PC-9 (cell line): ENCODE measurements around the gene SAMD7.

Experiments
- EZH2 ChIP-seq: fragments of 200-600 bp; sonication (generic); IDR thresholded peaks from 2 replicates; pipeline ENCODE4 v1.8.0; 2017; ENCODE audit warnings: antibody characterized with exemption, low read depth
- TF ChIP-seq, protein P1 (sequence below): fragments of 200-600 bp; sonication (generic); conservative IDR thresholded peaks from 2 replicates; pipeline ENCODE4 v1.6.1; 2017; ENCODE audit warnings: mixed run types, antibody characterized with exemption, mild to moderate bottlenecking, moderate library complexity

GRCh38 chr3:169905404-169905803 is 6.0 kb upstream of the SAMD7 start:
- no peak for TF ChIP-seq EZH2
- TF ChIP-seq, protein P1, sequence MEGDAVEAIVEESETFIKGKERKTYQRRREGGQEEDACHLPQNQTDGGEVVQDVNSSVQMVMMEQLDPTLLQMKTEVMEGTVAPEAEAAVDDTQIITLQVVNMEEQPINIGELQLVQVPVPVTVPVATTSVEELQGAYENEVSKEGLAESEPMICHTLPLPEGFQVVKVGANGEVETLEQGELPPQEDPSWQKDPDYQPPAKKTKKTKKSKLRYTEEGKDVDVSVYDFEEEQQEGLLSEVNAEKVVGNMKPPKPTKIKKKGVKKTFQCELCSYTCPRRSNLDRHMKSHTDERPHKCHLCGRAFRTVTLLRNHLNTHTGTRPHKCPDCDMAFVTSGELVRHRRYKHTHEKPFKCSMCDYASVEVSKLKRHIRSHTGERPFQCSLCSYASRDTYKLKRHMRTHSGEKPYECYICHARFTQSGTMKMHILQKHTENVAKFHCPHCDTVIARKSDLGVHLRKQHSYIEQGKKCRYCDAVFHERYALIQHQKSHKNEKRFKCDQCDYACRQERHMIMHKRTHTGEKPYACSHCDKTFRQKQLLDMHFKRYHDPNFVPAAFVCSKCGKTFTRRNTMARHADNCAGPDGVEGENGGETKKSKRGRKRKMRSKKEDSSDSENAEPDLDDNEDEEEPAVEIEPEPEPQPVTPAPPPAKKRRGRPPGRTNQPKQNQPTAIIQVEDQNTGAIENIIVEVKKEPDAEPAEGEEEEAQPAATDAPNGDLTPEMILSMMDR = no peak
